Transverse colon (tissue), 4 donors: ENCODE data around the gene MCHR2. TPM values are rescaled to one million over a fixed set of nuclear protein-coding genes. Genes with fewer than 3 reads are reported as not detected.

Experiments used
- DNase-seq: peaks from one replicate; pipeline ENCODE4 v3.0.0-alpha.2; 2019
- H3K27ac ChIP-seq, 4 donors: fragments of 200-600 bp; sonication (generic); 2 replicates each; pipeline ENCODE4 v1.5.1; 2016 to 2018; ENCODE audit warnings: inconsistent platforms in 4 of 4
- H3K27me3 ChIP-seq: fragments of 200-600 bp; sonication (generic); 2 replicates; pipeline ENCODE4 v1.5.1; 2017; ENCODE audit warnings: inconsistent platforms
- H3K36me3 ChIP-seq, 4 donors: fragments of 200-600 bp; sonication (generic); 2 replicates each; pipeline ENCODE4 v1.5.1; 2017 to 2019; ENCODE audit warnings: inconsistent platforms in 4 of 4
- H3K4me1 ChIP-seq, 4 donors: fragments of 200-600 bp; sonication (generic); 2 replicates each; pipeline ENCODE4 v1.5.1; 2017 to 2020; ENCODE audit warnings: inconsistent platforms in 4 of 4
- H3K4me3 ChIP-seq, 4 donors: fragments of 200-600 bp; sonication (generic); 1 replicate in 1 of 4; 2 replicates in 3 of 4; pipeline versions ENCODE4 v1.5.1 to v1.6.1; 2017 to 2019; ENCODE audit warnings: inconsistent platforms in 4 of 4
- H3K9me3 ChIP-seq, 2 donors: fragments of 200-600 bp; sonication (generic); 2 replicates each; pipeline ENCODE4 v1.5.1; 2017 to 2019; ENCODE audit warnings: inconsistent platforms in 2 of 2
- EP300 ChIP-seq: sonication (generic); formaldehyde crosslinking; IDR thresholded peaks from one replicate; pipeline ENCODE4 v1.6.1; 2017; ENCODE audit warnings: antibody characterized with exemption, low read depth
- POLR2A ChIP-seq: fragments of 450-650 bp; IDR thresholded peaks from one replicate; pipeline ENCODE4 v1.6.1; 2016; ENCODE audit warnings: antibody characterized with exemption, mild to moderate bottlenecking, moderate library complexity
- POLR2AphosphoS5 ChIP-seq, 3 donors: sonication (generic); formaldehyde crosslinking; IDR thresholded peaks; one replicate each; pipeline ENCODE4 v1.6.1; 2016; ENCODE audit warnings: antibody characterized with exemption in 3 of 3
- WGBS, 2 donors: methylation state at CpG; one replicate each; pipeline ENCODE4 v1.1.5; 2018; ENCODE audit warnings: low coverage in 1 of 2; 5-methylcytosine and 5-hydroxymethylcytosine counted together
- in situ Hi-C, 4 donors: fragments of 200-750 bp; cut with MboI; loops; one replicate each; pipeline versions ENCODE4 v1.15.0 to v1.15.1; 2017; ENCODE audit warnings: low sequenced_read_pairs in 3 of 4, low pct_ligation_motif_present in 1 of 4, low pct_unique_long_range_greater_than_20kb in 1 of 4
- intact Hi-C: fragments of 100-400 bp; cut with DNase I; formaldehyde crosslinking; loops from one replicate; pipeline ENCODE4 v1.15.1; 2023; ENCODE audit warnings: low total_unique reads
- total RNA-seq, 4 donors: library from RNA; depleted of rRNA; stranded (reverse); fragments of >200 nt; gene quantifications; one replicate each; pipeline ENCODE4 v1.1.0, GENCODE V29; 2016
- TF ChIP-seq, protein P1 (sequence below), 5 experiments: fragments of 200-600 bp in 3 of 5; fragments of 450-650 bp in 2 of 5; sonication (generic) in 3 of 5; IDR thresholded peaks; 1 replicate in 2 of 5; 2 replicates in 3 of 5; pipeline ENCODE4 v1.5.1; 2016 to 2017; ENCODE audit warnings: antibody characterized with exemption in 5 of 5, inconsistent platforms in 3 of 5, mild to moderate bottlenecking in 2 of 5, moderate library complexity in 1 of 5

The MCHR2 gene
- total RNA-seq, 4 donors from 2014 or later, result not detected

DNA sequence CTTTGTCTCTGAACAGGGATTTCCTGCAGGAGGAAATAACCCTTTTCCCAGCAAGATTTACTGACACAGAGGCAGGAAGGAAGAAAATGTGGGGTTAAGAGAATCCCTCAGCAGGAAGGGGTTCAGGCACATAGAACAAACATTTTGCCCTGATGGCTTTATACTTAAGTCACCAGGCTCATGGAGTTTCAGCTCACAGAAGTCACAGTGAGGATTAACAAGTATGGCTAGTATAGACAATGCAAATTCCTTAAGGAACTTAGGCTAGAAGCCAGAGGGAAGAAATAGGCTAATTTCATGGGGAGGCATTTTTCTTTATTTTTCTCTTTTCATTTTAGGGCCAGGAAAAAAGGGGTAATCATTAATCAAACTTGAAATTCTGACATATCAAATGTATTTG, 50.2 kb downstream of the MCHR2 start:
- no peaks in the 10 kb centered on the region for H3K27me3 ChIP-seq
- no peaks in the 10 kb centered on the region for H3K4me1 ChIP-seq
- no peak overlapping the region for H3K27ac ChIP-seq
- no peaks in the 10 kb centered on the region for H3K36me3 ChIP-seq
- H3K9me3 ChIP-seq, result no peaks in the 10 kb centered on the region
- in situ Hi-C loops (no loop called here), intact Hi-C loops (no loop called here)
- no peak overlapping the region for H3K4me3 ChIP-seq
- DNase-seq, result no peak
- TF ChIP-seq POLR2A, result no peak
- TF ChIP-seq, protein P1, sequence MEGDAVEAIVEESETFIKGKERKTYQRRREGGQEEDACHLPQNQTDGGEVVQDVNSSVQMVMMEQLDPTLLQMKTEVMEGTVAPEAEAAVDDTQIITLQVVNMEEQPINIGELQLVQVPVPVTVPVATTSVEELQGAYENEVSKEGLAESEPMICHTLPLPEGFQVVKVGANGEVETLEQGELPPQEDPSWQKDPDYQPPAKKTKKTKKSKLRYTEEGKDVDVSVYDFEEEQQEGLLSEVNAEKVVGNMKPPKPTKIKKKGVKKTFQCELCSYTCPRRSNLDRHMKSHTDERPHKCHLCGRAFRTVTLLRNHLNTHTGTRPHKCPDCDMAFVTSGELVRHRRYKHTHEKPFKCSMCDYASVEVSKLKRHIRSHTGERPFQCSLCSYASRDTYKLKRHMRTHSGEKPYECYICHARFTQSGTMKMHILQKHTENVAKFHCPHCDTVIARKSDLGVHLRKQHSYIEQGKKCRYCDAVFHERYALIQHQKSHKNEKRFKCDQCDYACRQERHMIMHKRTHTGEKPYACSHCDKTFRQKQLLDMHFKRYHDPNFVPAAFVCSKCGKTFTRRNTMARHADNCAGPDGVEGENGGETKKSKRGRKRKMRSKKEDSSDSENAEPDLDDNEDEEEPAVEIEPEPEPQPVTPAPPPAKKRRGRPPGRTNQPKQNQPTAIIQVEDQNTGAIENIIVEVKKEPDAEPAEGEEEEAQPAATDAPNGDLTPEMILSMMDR (IDR thresholded peaks at IDR 0.05), result no peak

DNA sequence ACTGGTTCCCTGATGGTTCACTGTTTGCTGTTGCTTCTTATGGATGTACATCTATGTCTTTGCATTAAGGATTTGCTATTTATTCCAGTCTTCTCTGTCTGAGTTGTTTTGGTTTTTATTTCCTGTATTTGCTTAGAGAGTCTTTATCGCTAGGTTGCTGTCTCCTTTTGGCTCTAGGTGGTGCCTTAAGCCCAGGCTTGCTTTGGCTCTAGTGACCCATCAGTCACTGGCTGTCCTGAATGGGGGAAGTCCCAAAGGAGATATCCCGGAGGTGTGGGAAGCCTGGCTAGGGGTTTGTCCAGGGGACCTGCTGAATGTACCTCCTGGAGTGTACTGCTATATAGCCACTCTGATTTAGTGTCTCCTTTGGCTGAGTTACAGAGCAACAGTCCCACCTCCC, 53.4 kb downstream of the MCHR2 start:
- Histone ChIP-seq H3K27ac (no peak overlapping the region), H3K36me3 (no peaks in the 10 kb centered on the region), H3K4me3 (no peak overlapping the region), H3K27me3 (no peaks in the 10 kb centered on the region), H3K9me3 (no peaks in the 10 kb centered on the region), H3K4me1 (no peaks in the 10 kb centered on the region)
- intact Hi-C loops, result no loop called here
- in situ Hi-C loops, result no loop called here
- 82% methylated on average over 2 of the region's 2 CpGs; no CpG with 5 or more reads in 1 of the 2 donors for WGBS, 2 donors
- DNase-seq, result no peak
- TF ChIP-seq POLR2AphosphoS5 (IDR thresholded peaks at IDR 0.05) (no peak), EP300 (no peak), POLR2A (no peak)
- TF ChIP-seq, protein P1 (IDR thresholded peaks at IDR 0.05), result no peak

DNA sequence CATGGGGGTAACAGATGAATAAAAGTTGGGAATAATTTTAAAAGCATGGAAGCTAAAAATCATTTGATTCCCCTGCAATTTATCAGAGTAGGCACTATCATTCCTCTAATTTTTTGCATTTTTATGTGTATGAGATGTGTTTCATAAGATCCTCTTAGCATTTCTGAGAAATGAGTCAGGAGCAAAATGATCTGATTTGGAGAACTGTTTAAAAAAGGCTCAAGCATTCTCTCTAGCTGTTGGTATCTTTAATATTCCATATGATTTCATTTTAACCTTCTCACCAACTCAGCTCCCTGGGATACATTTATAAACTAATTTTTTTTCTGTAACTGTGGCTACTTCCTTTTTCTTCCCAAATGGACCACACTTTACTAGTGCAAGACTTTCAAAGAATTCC, 60.9 kb downstream of the MCHR2 start:
- intact Hi-C loops (no loop called here), in situ Hi-C loops (no loop called here)
- no peak for TF ChIP-seq EP300
- TF ChIP-seq POLR2A, result no peak
- TF ChIP-seq, protein P1 (IDR thresholded peaks at IDR 0.05), result no peak
- TF ChIP-seq POLR2AphosphoS5 (IDR thresholded peaks at IDR 0.05), result no peak
- Histone ChIP-seq H3K27ac (no peak overlapping the region), H3K36me3 (no peaks in the 10 kb centered on the region), H3K4me3 (no peak overlapping the region), H3K27me3 (no peaks in the 10 kb centered on the region), H3K4me1 (no peaks in the 10 kb centered on the region), H3K9me3 (no peaks in the 10 kb centered on the region)
- DNase-seq, result no peak

DNA sequence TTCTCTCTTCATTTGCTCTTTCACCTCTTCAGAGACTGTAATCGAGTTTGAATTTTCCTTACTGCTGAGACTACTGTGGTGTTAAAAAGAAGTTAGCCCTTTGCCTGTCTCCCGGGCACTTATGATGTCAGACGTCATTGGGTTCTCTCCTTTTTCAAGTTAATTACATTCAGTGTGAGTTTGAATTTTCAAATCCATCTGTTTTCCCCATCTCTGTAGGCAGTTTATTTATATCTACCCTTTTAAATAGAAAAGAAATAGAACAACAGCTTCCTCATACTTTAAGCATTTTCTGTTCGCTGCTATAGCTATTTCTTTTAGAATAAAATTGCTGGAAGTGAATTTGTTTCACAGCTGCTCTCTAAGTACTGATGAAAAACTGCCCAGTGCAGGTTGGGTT, 81.4 kb downstream of the MCHR2 start:
- H3K4me1 ChIP-seq, result no peaks in the 10 kb centered on the region
- 53 to 58% methylated on average over 4 of the region's 4 CpGs for WGBS, 2 donors
- no peak for TF ChIP-seq POLR2A
- no peak for TF ChIP-seq POLR2AphosphoS5 (IDR thresholded peaks at IDR 0.05)
- TF ChIP-seq EP300, result no peak
- TF ChIP-seq, protein P1 (IDR thresholded peaks at IDR 0.05), result no peak
- H3K4me3 ChIP-seq, result no peak overlapping the region
- in situ Hi-C loops (no loop called here), intact Hi-C loops (no loop called here)
- no peaks in the 10 kb centered on the region for H3K27me3 ChIP-seq
- no peaks in the 10 kb centered on the region for H3K9me3 ChIP-seq
- H3K27ac ChIP-seq, result no peak overlapping the region
- H3K36me3 ChIP-seq, result no peaks in the 10 kb centered on the region
- no peak for DNase-seq
